SK-N-SH (cell line): ENCODE data around the gene EEIG1.

ENCODE experiments used
- EZH2phosphoT487 ChIP-seq: fragments of 200-600 bp; sonication (generic); IDR thresholded peaks from 2 replicates; pipeline ENCODE4 v1.6.1; 2017; ENCODE audit warnings: low read depth, mixed run types, mild to moderate bottlenecking, antibody characterized with exemption, moderate library complexity, borderline replicate concordance
- FOXM1 ChIP-seq: IDR thresholded peaks from 2 replicates; pipeline ENCODE4 v1.4.0; 2012; ENCODE audit warnings: low read depth, mild to moderate bottlenecking
- MAX ChIP-seq: IDR thresholded peaks from 2 replicates; pipeline ENCODE4 v1.4.0; 2012; ENCODE audit warnings: low read depth
- NFIC ChIP-seq: IDR thresholded peaks from 2 replicates; pipeline ENCODE4 v1.4.0; 2012; ENCODE audit warnings: borderline replicate concordance
- POLR2AphosphoS5 ChIP-seq: IDR thresholded peaks from 2 replicates; pipeline ENCODE4 v1.6.1; 2012; ENCODE audit warnings: low read depth, low read length
- RCOR1 ChIP-seq: fragments of 150-350 bp; IDR thresholded peaks from 2 replicates; pipeline ENCODE4 v1.6.1; 2017; ENCODE audit warnings: antibody characterized with exemption, low read length
- REST ChIP-seq: IDR thresholded peaks from 2 replicates; pipeline ENCODE4 v1.6.1; 2012; ENCODE audit warnings: mild to moderate bottlenecking, low read depth, low read length, moderate library complexity
- TEAD4 ChIP-seq: IDR thresholded peaks from 2 replicates; pipeline ENCODE4 v1.4.0; 2012; ENCODE audit warnings: mild to moderate bottlenecking, borderline replicate concordance; ENCODE audit not compliant: insufficient read depth
- YY1 ChIP-seq: IDR thresholded peaks from 2 replicates; pipeline ENCODE4 v1.4.0; 2012; ENCODE audit warnings: low read depth, mild to moderate bottlenecking
- TF ChIP-seq, protein P1 (sequence below): fragments of 200-600 bp; sonication (generic); IDR thresholded peaks from 2 replicates; pipeline ENCODE4 v1.6.1; 2017; ENCODE audit warnings: antibody characterized with exemption, mild to moderate bottlenecking, moderate library complexity

DNA sequence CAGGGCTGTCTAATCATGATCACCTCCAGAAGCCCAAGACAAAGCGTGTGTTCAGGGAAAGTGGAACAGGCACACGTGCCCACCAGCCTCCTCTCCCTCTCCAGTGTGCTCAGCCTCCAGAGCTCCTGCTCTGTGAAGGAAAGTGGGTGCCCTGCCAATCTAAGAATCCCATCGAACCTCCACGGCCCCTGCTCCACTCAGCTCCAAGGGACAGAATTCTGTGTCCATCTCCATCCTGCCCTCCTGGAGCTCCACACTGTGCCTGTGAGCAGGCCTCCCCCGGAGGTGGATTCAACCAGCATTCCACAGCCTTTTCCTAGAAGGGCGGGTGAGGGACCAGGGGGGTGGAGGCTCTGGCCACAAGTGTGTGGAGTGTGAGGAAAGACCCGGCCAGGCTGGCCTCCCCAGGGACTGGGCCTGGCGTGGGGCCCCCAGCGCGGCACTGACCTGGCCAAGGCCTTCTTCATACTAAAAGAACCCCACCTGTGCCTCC, 6.0 kb downstream of the EEIG1 start:
- no peak for TF ChIP-seq NFIC
- TF ChIP-seq FOXM1: no peak
- TF ChIP-seq, protein P1, sequence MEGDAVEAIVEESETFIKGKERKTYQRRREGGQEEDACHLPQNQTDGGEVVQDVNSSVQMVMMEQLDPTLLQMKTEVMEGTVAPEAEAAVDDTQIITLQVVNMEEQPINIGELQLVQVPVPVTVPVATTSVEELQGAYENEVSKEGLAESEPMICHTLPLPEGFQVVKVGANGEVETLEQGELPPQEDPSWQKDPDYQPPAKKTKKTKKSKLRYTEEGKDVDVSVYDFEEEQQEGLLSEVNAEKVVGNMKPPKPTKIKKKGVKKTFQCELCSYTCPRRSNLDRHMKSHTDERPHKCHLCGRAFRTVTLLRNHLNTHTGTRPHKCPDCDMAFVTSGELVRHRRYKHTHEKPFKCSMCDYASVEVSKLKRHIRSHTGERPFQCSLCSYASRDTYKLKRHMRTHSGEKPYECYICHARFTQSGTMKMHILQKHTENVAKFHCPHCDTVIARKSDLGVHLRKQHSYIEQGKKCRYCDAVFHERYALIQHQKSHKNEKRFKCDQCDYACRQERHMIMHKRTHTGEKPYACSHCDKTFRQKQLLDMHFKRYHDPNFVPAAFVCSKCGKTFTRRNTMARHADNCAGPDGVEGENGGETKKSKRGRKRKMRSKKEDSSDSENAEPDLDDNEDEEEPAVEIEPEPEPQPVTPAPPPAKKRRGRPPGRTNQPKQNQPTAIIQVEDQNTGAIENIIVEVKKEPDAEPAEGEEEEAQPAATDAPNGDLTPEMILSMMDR: no peak
- no peak for TF ChIP-seq REST
- TF ChIP-seq YY1: no peak
- TF ChIP-seq POLR2AphosphoS5: no peak
- TF ChIP-seq MAX: no peak
- TF ChIP-seq TEAD4: no peak
- TF ChIP-seq EZH2phosphoT487: no peak
- TF ChIP-seq RCOR1: no peak
